HG03097 (cell line): ENCODE data around the gene MC4R.

Source experiments
- ATAC-seq: cut with Tn5 transposase; IDR thresholded peaks from one replicate; pipeline ENCODE4 v1.9.1; 2021; ENCODE audit not compliant: unreplicated experiment, low FRiP score

Gene MC4R

GRCh38 chr18:60329131-60329530 lies 43.4 kb downstream of the MC4R start:
- no peak for ATAC-seq

GRCh38 chr18:60327880-60328279 lies 44.7 kb downstream of the MC4R start:
- ATAC-seq: no peak

GRCh38 chr18:60322591-60322990 lies 50.0 kb downstream of the MC4R start:
- ATAC-seq: no peak
